Stomach (tissue), 4 donors: ENCODE measurements around the gene COQ9.

Experiments used
- POLR2A ChIP-seq, 4 donors: fragments of 450-650 bp; IDR thresholded peaks; one replicate each; pipeline ENCODE4 v1.6.1; 2016; ENCODE audit warnings: antibody characterized with exemption in 4 of 4, control low read depth in 2 of 4, mild to moderate bottlenecking in 1 of 4, moderate library complexity in 1 of 4
- TF ChIP-seq, protein P1 (sequence below), 7 experiments: fragments of 450-650 bp in 4 of 7; fragments of 200-600 bp in 3 of 7; sonication (generic) in 3 of 7; IDR thresholded peaks; one replicate each; pipeline ENCODE4 v1.5.1; 2016 to 2019; ENCODE audit warnings: antibody characterized with exemption in 7 of 7, control low read depth in 2 of 7, mild to moderate bottlenecking in 1 of 7

DNA sequence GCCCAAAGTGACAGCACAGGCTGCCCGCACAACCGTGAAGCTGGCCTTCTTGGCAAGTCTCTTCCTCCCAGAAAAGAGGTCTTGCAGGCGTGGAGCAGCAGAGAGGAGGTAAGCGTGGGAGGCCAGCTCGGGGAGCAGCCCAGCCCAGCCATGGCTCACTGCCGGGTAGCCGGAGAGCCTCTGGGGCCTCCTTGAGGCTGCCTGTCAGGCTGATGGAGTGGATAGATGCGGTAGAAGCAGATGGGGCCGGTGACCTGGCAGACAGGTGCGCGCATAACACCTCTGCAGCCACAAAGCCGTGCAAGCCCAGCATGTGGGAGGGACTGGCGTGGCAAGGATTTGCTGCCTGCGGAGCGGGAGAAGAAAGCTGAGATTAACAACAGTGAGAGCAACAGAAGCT lies 56.1 kb downstream of the COQ9 start:
- TF ChIP-seq, protein P1, sequence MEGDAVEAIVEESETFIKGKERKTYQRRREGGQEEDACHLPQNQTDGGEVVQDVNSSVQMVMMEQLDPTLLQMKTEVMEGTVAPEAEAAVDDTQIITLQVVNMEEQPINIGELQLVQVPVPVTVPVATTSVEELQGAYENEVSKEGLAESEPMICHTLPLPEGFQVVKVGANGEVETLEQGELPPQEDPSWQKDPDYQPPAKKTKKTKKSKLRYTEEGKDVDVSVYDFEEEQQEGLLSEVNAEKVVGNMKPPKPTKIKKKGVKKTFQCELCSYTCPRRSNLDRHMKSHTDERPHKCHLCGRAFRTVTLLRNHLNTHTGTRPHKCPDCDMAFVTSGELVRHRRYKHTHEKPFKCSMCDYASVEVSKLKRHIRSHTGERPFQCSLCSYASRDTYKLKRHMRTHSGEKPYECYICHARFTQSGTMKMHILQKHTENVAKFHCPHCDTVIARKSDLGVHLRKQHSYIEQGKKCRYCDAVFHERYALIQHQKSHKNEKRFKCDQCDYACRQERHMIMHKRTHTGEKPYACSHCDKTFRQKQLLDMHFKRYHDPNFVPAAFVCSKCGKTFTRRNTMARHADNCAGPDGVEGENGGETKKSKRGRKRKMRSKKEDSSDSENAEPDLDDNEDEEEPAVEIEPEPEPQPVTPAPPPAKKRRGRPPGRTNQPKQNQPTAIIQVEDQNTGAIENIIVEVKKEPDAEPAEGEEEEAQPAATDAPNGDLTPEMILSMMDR (IDR thresholded peaks at IDR 0.05) = no peak
- no peak for TF ChIP-seq POLR2A (IDR thresholded peaks at IDR 0.05)
